ENCODE data around the gene RIMS4.

Gene RIMS4

GRCh38 chr20:44703956-44704488 lies 106.3 kb downstream of the RIMS4 start:
- DNase-seq (no peak), ATAC-seq (no peak)
- Mint-ChIP-seq H3K4me1 (no peaks in the 10 kb centered on the region), H3K9me3 (no peaks in the 10 kb centered on the region), H3K27me3 (no peaks in the 10 kb centered on the region), H3K27ac (no peak overlapping the region), H3K4me3 (no peak overlapping the region)

GRCh38 chr20:44703183-44703925 lies 107.0 kb downstream of the RIMS4 start:
- ATAC-seq (no peak), DNase-seq (no peak)
- Mint-ChIP-seq H3K4me3 (no peak overlapping the region), H3K9me3 (no peaks in the 10 kb centered on the region), H3K4me1 (no peaks in the 10 kb centered on the region), H3K27ac (no peak overlapping the region), H3K27me3 (no peaks in the 10 kb centered on the region)

- no peak for DNase-seq
- Mint-ChIP-seq H3K27ac (no peak overlapping the region), H3K4me1 (no peaks in the 10 kb centered on the region), H3K9me3 (no peaks in the 10 kb centered on the region), H3K27me3 (no peaks in the 10 kb centered on the region), H3K4me3 (no peak overlapping the region)
- ATAC-seq: no peak
Measured at GRCh38 chr20:44702776-44703175, 107.6 kb downstream of the RIMS4 start.

- Mint-ChIP-seq H3K27me3 (no peaks in the 10 kb centered on the region), H3K4me3 (no peak overlapping the region), H3K4me1 (no peaks in the 10 kb centered on the region), H3K9me3 (no peaks in the 10 kb centered on the region), H3K27ac (no peak overlapping the region)
- ATAC-seq (no peak), DNase-seq (no peak)
Measured at GRCh38 chr20:44701858-44702256, 108.5 kb downstream of the RIMS4 start.

Measured in stimulated activated naive CD8-positive, alpha-beta T cell treated with anti-CD3 and anti-CD28 coated beads, Interleukin-15, amount 100 ng/mL, for 72 hours (primary cell).